NB4 (cell line): ENCODE measurements around the gene GNG7.
"Not testable (repeated sequence)": the region's sequence is repeated elsewhere in the genome, so short reads cannot be mapped to it uniquely, and the experiment has no call there.

Experiments
- DNase-seq: peaks from one replicate; pipeline ENCODE4 v3.0.0; 2010; ENCODE audit warnings: low read depth
- H3K4me3 ChIP-seq: one replicate; pipeline ENCODE4 v1.5.1; 2011; ENCODE audit warnings: mild to moderate bottlenecking, low read depth, low read length, moderate library complexity
- MYC ChIP-seq: IDR thresholded peaks from 2 replicates; pipeline ENCODE4 v1.6.1; 2011; ENCODE audit warnings: low read depth, low read length
- POLR2A ChIP-seq: IDR thresholded peaks from 2 replicates; pipeline ENCODE4 v1.6.1; 2011; ENCODE audit warnings: mild to moderate bottlenecking; ENCODE audit not compliant: insufficient read length; ENCODE audit errors: extremely low read depth
- TF ChIP-seq, protein P1 (sequence below): IDR thresholded peaks from one replicate; pipeline ENCODE4 v1.5.1; 2012; ENCODE audit warnings: low read depth, low read length
- TF ChIP-seq, protein P2 (sequence below): IDR thresholded peaks from 2 replicates; pipeline ENCODE4 v1.6.1; 2011; ENCODE audit warnings: low read depth, low read length

Gene GNG7

DNA sequence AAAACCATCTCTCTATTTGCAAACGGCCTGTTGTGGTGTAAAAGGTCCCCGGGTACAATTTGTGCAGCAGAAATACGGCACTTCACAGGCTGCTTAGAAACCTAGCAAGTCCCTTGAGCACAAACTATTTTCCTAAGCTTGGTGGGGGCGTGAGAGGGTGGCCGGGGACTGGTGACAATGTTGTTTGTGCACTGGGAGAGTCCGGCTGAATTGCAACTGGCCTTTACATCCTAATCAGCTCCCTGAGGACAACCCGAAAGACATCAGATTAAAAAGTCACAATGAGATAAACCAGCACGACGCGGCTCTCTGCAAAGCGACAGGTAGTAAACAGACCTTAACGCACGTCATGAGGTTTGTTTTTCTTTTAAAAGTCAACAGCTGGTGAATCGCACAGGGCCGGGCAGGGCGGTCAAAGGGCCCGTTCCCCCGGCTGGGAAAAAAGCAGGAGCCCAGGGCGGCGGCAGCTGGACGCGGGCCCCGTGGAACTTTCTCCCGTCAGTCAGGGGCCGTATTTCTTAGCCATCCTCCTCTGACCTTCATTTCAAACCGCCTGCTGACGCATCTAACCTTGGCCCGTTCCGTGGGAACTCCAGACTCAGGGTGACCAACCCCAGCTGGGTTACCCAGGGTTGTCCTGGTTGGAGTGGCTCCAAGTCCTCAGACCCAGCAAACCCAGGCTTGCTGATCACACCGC is 114.3 kb downstream of the GNG7 start:
- H3K4me3 ChIP-seq, result no peak overlapping the region
- TF ChIP-seq, protein P1, sequence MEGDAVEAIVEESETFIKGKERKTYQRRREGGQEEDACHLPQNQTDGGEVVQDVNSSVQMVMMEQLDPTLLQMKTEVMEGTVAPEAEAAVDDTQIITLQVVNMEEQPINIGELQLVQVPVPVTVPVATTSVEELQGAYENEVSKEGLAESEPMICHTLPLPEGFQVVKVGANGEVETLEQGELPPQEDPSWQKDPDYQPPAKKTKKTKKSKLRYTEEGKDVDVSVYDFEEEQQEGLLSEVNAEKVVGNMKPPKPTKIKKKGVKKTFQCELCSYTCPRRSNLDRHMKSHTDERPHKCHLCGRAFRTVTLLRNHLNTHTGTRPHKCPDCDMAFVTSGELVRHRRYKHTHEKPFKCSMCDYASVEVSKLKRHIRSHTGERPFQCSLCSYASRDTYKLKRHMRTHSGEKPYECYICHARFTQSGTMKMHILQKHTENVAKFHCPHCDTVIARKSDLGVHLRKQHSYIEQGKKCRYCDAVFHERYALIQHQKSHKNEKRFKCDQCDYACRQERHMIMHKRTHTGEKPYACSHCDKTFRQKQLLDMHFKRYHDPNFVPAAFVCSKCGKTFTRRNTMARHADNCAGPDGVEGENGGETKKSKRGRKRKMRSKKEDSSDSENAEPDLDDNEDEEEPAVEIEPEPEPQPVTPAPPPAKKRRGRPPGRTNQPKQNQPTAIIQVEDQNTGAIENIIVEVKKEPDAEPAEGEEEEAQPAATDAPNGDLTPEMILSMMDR, result no peak
- TF ChIP-seq MYC, result no peak
- no peak for TF ChIP-seq POLR2A
- DNase-seq, result no peak

DNA sequence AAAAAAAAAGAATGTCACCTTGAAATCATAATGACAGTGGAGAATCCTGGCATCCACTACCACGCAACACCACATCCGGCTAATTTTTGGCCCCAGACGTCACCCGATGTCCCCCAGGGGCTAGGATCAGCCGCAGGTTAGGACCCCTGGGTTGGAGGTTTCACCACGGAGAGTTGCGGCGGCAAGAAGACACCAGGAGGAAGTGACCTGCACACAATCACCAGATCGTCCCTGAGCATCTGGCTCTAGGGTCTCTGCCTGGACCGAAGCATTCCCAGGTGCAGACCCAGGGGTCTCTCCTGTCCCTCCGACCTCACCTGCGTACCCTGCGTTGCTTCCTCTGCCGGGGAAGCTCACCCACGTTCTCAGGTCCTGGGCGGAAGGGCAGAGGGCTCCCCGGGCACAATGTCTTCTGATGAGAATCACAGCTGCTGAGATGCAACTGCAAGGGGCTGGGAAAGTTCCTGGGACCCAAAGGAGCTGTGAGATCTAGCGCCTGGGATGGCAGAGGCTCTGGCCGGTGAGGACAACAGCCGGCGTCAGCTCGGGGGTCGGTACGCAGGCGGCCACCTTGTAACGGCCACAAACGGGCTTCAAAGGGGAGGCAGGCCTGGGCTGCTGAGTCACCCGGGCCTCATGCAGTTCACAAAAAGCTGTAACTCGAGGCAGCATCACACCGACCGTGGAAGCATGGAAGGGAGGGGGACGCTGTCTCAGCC is 115.3 kb downstream of the GNG7 start:
- peak; percentile 37 for DNase-seq
- H3K4me3 ChIP-seq, result no peak overlapping the region
- TF ChIP-seq, protein P1, result no peak

DNA sequence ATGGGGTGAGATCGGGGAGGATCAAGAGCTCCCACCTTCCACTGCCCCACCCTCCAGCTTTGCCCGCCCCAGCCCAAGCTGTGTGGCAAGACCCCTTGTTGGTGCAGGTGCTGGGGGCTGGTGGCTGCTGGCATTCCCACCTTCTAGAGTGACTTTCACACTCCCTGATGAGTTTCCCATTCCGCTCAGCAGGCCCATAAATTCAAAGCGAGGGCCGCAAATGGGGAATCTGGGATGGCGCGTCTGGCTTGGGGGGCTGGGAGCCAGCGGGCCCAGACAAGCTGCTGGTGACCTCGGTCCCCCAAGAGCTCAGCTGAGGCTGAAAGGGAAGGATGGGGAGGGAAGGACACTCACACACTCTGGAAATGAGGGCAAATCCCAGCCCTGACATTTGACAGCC is 116.3 kb downstream of the GNG7 start:
- no peak for DNase-seq
- H3K4me3 ChIP-seq, result no peak overlapping the region
- no peak for TF ChIP-seq POLR2A
- TF ChIP-seq MYC, result no peak
- TF ChIP-seq, protein P1, result no peak
- TF ChIP-seq, protein P2, sequence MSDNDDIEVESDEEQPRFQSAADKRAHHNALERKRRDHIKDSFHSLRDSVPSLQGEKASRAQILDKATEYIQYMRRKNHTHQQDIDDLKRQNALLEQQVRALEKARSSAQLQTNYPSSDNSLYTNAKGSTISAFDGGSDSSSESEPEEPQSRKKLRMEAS, result no peak

DNA sequence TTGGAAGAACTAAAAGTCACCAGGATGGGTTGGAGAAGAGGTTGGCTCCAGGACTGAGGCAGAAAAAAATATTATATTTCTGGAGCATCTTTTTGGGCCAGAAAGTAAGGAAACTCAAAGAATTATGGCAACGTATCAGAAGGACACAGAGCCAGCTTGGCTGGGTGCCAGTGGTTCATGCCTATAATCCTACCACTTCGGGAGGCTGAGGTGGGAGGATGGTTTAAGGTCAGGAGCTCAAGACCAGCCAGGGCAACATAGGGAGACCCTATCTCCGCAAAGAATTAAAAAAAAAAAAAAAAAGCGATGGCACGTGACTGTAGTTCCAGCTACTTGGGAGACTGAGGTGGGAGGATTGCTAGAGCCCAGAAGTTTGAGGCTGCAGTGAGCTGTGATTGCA is 118.5 kb downstream of the GNG7 start:
- no peak overlapping the region for H3K4me3 ChIP-seq
- DNase-seq, result no peak
- TF ChIP-seq POLR2A (no peak), MYC (no peak)
- TF ChIP-seq, protein P1, result no peak
- TF ChIP-seq, protein P2, result no peak

DNA sequence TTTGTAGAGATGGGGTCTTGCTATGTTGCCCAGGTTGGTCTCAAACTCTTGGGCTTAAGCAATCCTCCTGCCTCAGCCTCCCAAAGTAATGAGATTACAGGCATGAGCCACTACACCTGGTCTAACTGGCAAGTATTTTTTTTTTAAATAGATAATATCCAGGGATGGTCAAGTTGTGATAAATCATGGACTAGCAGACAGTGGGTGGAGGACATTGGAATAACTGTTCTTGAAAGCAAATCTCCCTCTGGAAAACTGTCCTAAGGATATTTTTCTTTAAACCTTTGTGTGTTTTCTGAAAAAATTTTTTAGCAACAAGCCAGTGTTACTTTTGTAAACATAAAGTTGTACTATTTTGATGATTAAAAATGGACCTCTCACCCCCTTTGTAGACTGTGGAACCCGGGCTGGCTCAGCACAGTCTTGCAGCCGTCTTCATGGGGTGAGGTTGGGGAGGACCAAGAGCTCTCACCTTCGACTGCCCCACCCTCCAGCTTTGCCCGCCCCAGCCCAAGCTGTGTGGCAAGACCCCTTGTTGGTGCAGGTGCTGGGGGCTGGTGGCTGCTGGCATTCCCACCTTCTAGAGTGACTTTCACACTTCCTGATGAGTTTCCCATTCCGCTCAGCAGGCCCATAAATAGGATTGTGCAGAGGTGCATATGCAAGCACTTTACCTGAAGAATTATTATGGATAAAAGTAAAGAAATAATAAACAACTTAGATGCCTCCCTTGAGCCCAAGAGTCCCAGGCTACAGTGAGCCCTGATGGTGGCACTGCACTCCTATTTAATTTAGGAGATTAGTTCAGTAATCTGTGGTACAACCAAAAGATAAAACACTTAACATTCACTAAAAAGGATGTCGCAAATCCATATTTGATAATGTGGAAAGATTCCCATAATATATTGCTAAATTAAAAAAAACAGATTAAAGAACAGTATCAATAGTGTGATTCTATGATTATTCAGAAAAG is 119.2 kb downstream of the GNG7 start:
- TF ChIP-seq MYC (no peak), POLR2A (no peak)
- TF ChIP-seq, protein P2, result no peak
- TF ChIP-seq, protein P1, result no peak
- DNase-seq, result no peak
- no peak overlapping the region for H3K4me3 ChIP-seq

DNA sequence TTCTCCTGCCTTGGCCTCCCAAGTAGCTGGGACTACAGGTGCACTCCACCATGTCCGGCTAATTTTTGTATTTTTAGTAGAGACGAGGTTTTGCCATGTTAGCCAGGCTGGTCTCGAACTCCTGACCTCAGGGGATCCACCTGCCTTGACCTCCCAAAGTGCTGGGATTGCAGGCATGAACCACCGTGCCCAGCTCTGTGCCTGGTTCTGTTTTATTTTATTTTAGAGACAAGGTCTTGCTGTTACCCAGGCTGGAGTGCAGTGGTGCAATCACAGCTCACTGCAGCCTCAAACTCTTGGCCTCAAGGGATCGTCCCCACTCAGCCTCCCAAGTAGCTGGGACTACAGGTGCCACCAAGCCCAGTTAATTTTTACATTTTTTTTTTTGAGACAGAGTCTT is 122.1 kb downstream of the GNG7 start:
- not testable (repeated sequence) for DNase-seq, H3K4me3 ChIP-seq
